HepG2 (cell line): ENCODE results near the gene SNAP25. TPM values are rescaled to one million over a fixed set of nuclear protein-coding genes. Genes with fewer than 3 reads are reported as not detected.

Source experiments
- ATAC-seq: fragments of 200-7000 bp; cut with Tn5 transposase; 3 replicates; pipeline ENCODE4 v1.9.1; 2020; ENCODE audit warnings: mild to moderate bottlenecking, moderate library complexity
- Bru-seq: library from RNA; stranded (reverse); fragments of 400-500 nt; gene quantifications from one replicate; lab custom pipeline; 2021; lab: Mats Ljungman, UMichigan
- BruChase-seq, 2 experiments: library from RNA; stranded (reverse); fragments of 400-500 nt; gene quantifications; one replicate each; lab custom pipeline; 2021; lab: Mats Ljungman, UMichigan
- BruUV-seq: library from RNA; stranded (reverse); fragments of 400-500 nt; replicated peaks from 2 replicates; lab custom pipeline; 2021; lab: Mats Ljungman, UMichigan
- CTCF ChIA-PET: fragments of 300-600 bp; formaldehyde crosslinking; extraction: SDS; loops from one replicate; lab custom pipeline; 2021; ENCODE audit warnings: low total read pairs, inconsistent platforms, low intra/inter-chr PET ratio; lab: Yijun Ruan, JAX
- POLR2A ChIA-PET: fragments of 350-600 bp; sonication (Branson Sonifier 250); formaldehyde crosslinking; loops from one replicate; lab custom pipeline; 2020; ENCODE audit warnings: antibody characterized with exemption, inconsistent platforms; lab: Yijun Ruan, JAX
- DNase-seq: peaks from one replicate; pipeline ENCODE4 v3.0.0-alpha.2; 2015; ENCODE audit warnings: low spot score
- FAIRE-seq: peaks from 3 replicates; lab custom pipeline; 2011; peaks lifted over from hg19 to GRCh38; lab: Jason Lieb, UNC
- H2AFZ ChIP-seq: one replicate; pipeline ENCODE4 v1.6.1; 2011; ENCODE audit warnings: low read length, inconsistent platforms
- H3K27ac ChIP-seq: fragments of 300-600 bp; 3 replicates; pipeline ENCODE4 v1.8.0; 2011; ENCODE audit warnings: mixed run types, mild to moderate bottlenecking, mixed read lengths, low read length, inconsistent platforms; ENCODE audit not compliant: insufficient read depth; ENCODE audit errors: extremely low read length
- H3K27me3 ChIP-seq, 2 experiments: fragments of 200-600 bp in 1 of 2; 2 replicates in 1 of 2; 3 replicates in 1 of 2; pipeline versions ENCODE4 v1.6.0 to v1.8.0; 2011; ENCODE audit warnings: low read length in 2 of 2, mild to moderate bottlenecking in 2 of 2, moderate library complexity in 2 of 2, inconsistent platforms in 1 of 2; ENCODE audit not compliant: insufficient read depth in 2 of 2, control insufficient read depth in 1 of 2
- H3K36me3 ChIP-seq, 2 experiments: fragments of 200-600 bp in 1 of 2; replicated peaks in 1 of 2; 2 replicates in 1 of 2; 3 replicates in 1 of 2; pipeline versions ENCODE4 v1.5.1 to v1.8.0; 2011; ENCODE audit warnings: low read length in 2 of 2, inconsistent platforms in 1 of 2; ENCODE audit not compliant: insufficient read depth in 2 of 2, control insufficient read depth in 1 of 2
- H3K4me1 ChIP-seq: 2 replicates; pipeline ENCODE4 v1.5.1; 2012; ENCODE audit warnings: low read length, inconsistent platforms; ENCODE audit not compliant: insufficient read depth
- H3K4me2 ChIP-seq: 2 replicates; pipeline ENCODE4 v1.6.0; 2011; ENCODE audit warnings: low read depth, low read length, inconsistent platforms
- H3K4me3 ChIP-seq, 3 experiments: fragments of 200-600 bp in 1 of 3; sonication (generic), shearing (Covaris generic) in 1 of 3; replicated peaks in 1 of 3; 2 replicates each; pipeline ENCODE4 v1.5.1; 2011 to 2016; ENCODE audit warnings: low read length in 3 of 3, inconsistent platforms in 2 of 3, low read depth in 2 of 3, mild to moderate bottlenecking in 2 of 3, control low read depth in 1 of 3, mixed read lengths in 1 of 3; ENCODE audit not compliant: insufficient read depth in 1 of 3
- H3K79me2 ChIP-seq: one replicate; pipeline ENCODE4 v1.6.1; 2011; ENCODE audit warnings: low read length, inconsistent platforms; ENCODE audit not compliant: insufficient read depth
- H3K9ac ChIP-seq: 2 replicates; pipeline ENCODE4 v1.6.0; 2011; ENCODE audit warnings: mild to moderate bottlenecking, low read depth, low read length, inconsistent platforms; ENCODE audit not compliant: insufficient read depth
- H3K9me3 ChIP-seq: 2 replicates; pipeline ENCODE4 v1.5.1; 2012; ENCODE audit warnings: mild to moderate bottlenecking, low read length
- H4K20me1 ChIP-seq: 2 replicates; pipeline ENCODE4 v1.6.0; 2011; ENCODE audit warnings: inconsistent platforms, mild to moderate bottlenecking, low read length, moderate library complexity; ENCODE audit not compliant: insufficient read depth
- HMG20A ChIP-seq: IDR thresholded peaks from 2 replicates; pipeline ENCODE4 v1.6.1; 2016; ENCODE audit warnings: borderline replicate concordance
- ZUFSP ChIP-seq: sonication (generic); formaldehyde crosslinking; IDR thresholded peaks from 2 replicates; pipeline ENCODE4 v1.9.0; 2021; ENCODE audit warnings: missing genetic modification reagents, mild to moderate bottlenecking, borderline replicate concordance
- WGBS: methylation state at CpG from one replicate; pipeline ENCODE4 v1.1.6; 2017; ENCODE audit warnings: low lambda C conversion rate; 5-methylcytosine and 5-hydroxymethylcytosine counted together
- in situ Hi-C: cut with HindIII; loops from 2 replicates; pipeline ENCODE4 v1.10.0; 2017; ENCODE audit warnings: low pct_unique_long_range_greater_than_20kb; ENCODE audit not compliant: extremely low pct_ligation_motif_present
- intact Hi-C: fragments of 100-400 bp; cut with micrococcal nuclease; formaldehyde crosslinking; loops from one replicate; pipeline ENCODE4 v1.10.0; 2022; ENCODE audit not compliant: unreplicated experiment
- long read RNA-seq, 2 experiments: library from RNA in 1 of 2; library from polyadenylated mRNA in 1 of 2; stranded (forward) in 1 of 2; unstranded in 1 of 2; transcript quantifications; one replicate each; pipeline ENCODE4 v2.0.0, GENCODE V29; 2019 to 2022
- polyA minus RNA-seq, 3 experiments: library from RNA; depleted of rRNA, polyadenylated mRNA; stranded (reverse); fragments of >200 nt; gene quantifications; 2 replicates each; pipeline ENCODE4 v1.2.3, GENCODE V29; 2011; ENCODE audit warnings: low replicate concordance in 1 of 3
- polyA plus RNA-seq, 8 experiments: library from polyadenylated mRNA; depleted of rRNA in 3 of 8; stranded (reverse) in 7 of 8; unstranded in 1 of 8; fragments of >200 nt; fragmentation: Illumina TruSeq in 4 of 8; extraction: Trizol in 4 of 8; gene quantifications; 2 replicates each; pipeline versions ENCODE4 v1.2.1 to v1.2.3, GENCODE V29; 2011 to 2016; ENCODE audit warnings: low read depth in 4 of 8, missing spikeins in 1 of 8, mixed read lengths in 1 of 8; ENCODE audit not compliant: insufficient read depth in 1 of 8
- total RNA-seq, 5 experiments: library from RNA; depleted of rRNA; stranded (reverse); fragments of >200 nt; fragmentation: Illumina TruSeq; extraction: Trizol; gene quantifications; 2 replicates each; pipeline ENCODE4 v1.2.3, GENCODE V29; 2016; ENCODE audit warnings: low read depth in 1 of 5

The SNAP25 gene
- total RNA-seq (2016; rRNA removed; fragmentation: Illumina TruSeq; extraction: Trizol) (not detected in 2 replicates), polyA plus RNA-seq (2011; rRNA removed) (not detected in 2 replicates), polyA minus RNA-seq (2011; rRNA and poly(A)+ RNA removed; ENCODE audit: low replicate concordance) (8.1 TPM in 1 of 2 replicates, not detected in the other), Bru-seq, nascent RNA (not detected), BruChase-seq, experiment 1, labeled RNA remaining after a 6-hour chase (not detected), BruChase-seq, experiment 2, labeled RNA remaining after a 2-hour chase (percentile 2 among the genes with signal in this experiment)
- not detected in 2 replicates for total RNA-seq (2016; cell fraction: cytosol; rRNA removed; fragmentation: Illumina TruSeq; extraction: Trizol; ENCODE audit: low read depth)
- total RNA-seq (2016; cell fraction: insoluble cytoplasmic fraction; rRNA removed; fragmentation: Illumina TruSeq; extraction: Trizol), result not detected in 2 replicates
- not detected in 2 replicates for total RNA-seq (2016; cell fraction: membrane; rRNA removed; fragmentation: Illumina TruSeq; extraction: Trizol)
- not detected in 2 replicates for total RNA-seq (2016; cell fraction: nucleus; rRNA removed; fragmentation: Illumina TruSeq; extraction: Trizol)
- polyA plus RNA-seq (2011; cell fraction: cytosol; rRNA removed), result not detected in 2 replicates
- polyA plus RNA-seq (2011; cell fraction: nucleus; rRNA removed), result not detected in 2 replicates
- 0.15 TPM in 1 of 2 replicates, not detected in the other for polyA plus RNA-seq (2012)
- not detected in 2 replicates for polyA plus RNA-seq (2016; cell fraction: cytosol; fragmentation: Illumina TruSeq; extraction: Trizol; ENCODE audit: low read depth)
- not detected in 2 replicates for polyA plus RNA-seq (2016; cell fraction: insoluble cytoplasmic fraction; fragmentation: Illumina TruSeq; extraction: Trizol; ENCODE audit: low read depth)
- not detected in 2 replicates for polyA plus RNA-seq (2016; cell fraction: membrane; fragmentation: Illumina TruSeq; extraction: Trizol; ENCODE audit: low read depth)
- not detected in 2 replicates for polyA plus RNA-seq (2016; cell fraction: nucleus; fragmentation: Illumina TruSeq; extraction: Trizol; ENCODE audit: insufficient read depth, low read depth)
- not detected in 2 replicates for polyA minus RNA-seq (2011; cell fraction: cytosol; rRNA and poly(A)+ RNA removed)
- polyA minus RNA-seq (2011; cell fraction: nucleus; rRNA and poly(A)+ RNA removed), result not detected in 2 replicates
- long read RNA-seq, experiment 1, result 0 reads
- long read RNA-seq, experiment 2, result 0 reads

- Histone ChIP-seq H3K4me3 (no peak within 1 kb of the TSS), H3K36me3 (no peaks in the 10 kb centered on the region), H3K9me3 (no peaks in the 10 kb centered on the region), H3K9ac (no peak within 1 kb of the TSS), H3K4me1 (no peaks in the 10 kb centered on the region), H3K4me2 (no peak within 1 kb of the TSS), H2AFZ (no peak within 1 kb of the TSS), H4K20me1 (no peaks in the 10 kb centered on the region; the same call in 1 of the 2 replicates), H3K79me2 (no peaks in the 10 kb centered on the region), H3K27me3 (0 out of 5 replicates have a peak, but pooled peaks cover 0 to 1% of the 10 kb centered on the region in 2 experiments), H3K27ac (no peak within 1 kb of the TSS)
- intact Hi-C loops, result no loop called here
- ATAC-seq (no peak), FAIRE-seq (no peak), DNase-seq (no peak)
- POLR2A ChIA-PET, result no interaction called here
- in situ Hi-C loops, result no loop called here
- CTCF ChIA-PET, result no interaction called here
- BruUV-seq, result no TSS peak
- TF ChIP-seq ZUFSP (CRISPR knock-in tag) (0 out of 2 replicates have a peak, but pooled peaks have one; percentile 10), HMG20A (CRISPR knock-in tag) (no peak)
- WGBS, result 71% methylated on average over 52 of the region's 53 CpGs
These were observed at the start of gene SNAP25 for GRCh38 chr20:10218536-10219451. Gene SNAP25 (plus strand): TSS chr20:10218830. CDS start chr20:10275492, 56,662 bp downstream.
